Measurements from ENCODE around the gene B4GALNT4.
"Not testable (repeated sequence)": the region's sequence is repeated elsewhere in the genome, so short reads cannot be mapped to it uniquely, and the experiment has no call there.

Gene B4GALNT4

DNA sequence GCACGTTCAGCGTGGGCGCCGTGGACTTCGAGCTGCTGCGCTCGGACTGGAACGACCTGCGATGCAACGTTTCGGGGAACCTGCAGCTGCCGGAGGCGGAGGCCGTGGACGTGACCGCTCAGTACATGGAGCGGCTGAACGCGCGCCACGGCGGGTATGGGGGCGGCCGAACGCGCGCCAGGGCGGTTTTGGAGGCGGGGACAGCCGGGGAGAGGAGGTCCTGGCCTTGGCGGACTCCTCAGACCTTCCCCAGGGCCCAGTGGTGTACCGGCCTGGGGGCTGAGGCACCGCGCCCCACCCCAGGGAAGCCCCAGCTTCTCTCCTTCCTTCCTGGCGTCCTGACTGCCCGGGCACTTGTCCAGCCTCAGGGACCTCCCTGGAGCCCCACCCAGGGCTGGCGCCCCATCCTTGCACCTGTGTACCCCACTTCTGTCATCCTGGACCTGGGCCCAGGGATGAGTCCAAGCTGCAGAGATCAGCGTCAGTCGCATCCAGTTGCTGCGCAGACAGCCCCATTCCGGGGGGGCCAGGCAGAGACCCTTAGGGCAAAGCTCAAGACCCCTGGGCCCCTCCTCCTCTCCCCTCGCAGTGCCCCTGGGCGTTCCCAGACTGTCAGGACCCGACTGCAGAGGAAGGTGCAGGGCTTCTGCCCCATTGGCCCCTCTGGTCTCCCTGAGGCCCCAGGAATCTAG is 8.0 kb downstream of the B4GALNT4 start:
- no peak for DNase-seq

DNA sequence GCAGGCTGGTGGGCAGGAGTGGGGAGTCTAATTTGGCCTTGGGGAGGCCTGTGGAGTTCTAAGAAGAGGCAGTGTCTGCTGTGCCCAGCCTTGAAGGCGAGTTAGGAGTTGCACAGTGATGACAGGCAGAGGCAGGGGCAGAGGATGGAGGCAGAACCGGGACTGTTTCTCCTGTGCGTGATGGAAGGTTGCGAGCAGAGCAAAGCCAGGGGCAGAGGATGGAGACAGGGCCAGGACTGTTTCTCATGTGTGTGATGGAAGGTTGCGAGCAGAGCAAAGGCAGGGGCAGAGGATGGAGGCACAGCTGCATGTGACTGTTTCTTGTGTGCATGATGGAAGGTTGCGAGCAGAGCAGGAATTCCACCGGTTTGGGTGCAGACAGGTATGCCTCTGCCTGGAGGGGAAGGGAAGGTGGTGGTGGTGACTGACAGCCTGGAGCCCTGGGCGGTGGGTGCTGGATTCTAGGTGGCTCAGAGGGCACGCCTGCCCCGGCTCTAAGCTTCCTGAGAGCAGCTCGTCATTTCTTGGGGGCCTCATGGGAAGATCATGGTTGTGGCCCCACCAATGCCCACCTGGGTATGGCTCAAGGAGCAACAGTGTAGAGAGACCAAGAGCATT is 8.7 kb downstream of the B4GALNT4 start:
- DNase-seq, result no peak

DNA sequence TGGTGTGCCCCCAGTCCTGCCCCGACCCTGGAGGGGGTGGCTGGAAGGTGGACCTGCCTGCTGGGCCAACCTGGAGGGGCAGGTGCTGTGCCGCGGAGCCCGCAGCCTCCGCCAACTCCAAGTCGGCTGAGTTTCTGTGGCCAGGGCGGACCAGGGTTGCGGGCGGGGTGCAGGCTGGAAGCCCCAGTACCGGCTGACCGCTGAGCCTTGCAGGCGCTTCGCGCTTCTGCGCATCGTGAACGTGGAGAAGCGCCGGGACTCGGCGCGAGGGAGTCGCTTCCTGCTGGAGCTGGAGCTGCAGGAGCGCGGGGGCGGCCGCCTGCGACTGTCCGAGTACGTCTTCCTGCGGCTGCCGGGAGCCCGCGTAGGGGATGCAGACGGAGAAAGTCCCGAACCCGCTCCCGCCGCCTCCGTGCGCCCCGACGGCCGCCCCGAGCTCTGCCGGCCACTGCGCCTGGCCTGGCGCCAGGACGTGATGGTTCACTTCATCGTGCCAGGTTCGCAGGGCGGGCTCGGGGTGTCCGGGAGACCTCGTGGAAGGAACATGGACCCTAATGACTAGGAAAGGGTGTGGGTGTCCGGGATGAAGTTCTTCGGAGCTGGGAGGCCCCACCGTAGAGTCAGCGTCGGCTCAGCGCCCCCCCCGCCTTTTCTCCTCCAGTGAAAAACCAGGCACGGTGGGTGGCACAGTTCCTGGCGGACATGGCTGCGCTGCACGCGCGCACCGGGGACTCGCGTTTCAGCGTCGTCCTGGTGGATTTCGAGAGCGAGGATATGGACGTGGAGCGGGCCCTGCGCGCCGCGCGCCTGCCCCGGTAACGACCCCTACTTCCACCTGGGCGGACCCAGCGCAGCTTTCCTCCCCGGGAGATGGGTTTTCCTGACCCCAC is 10.2 kb downstream of the B4GALNT4 start:
- DNase-seq, result no peak

DNA sequence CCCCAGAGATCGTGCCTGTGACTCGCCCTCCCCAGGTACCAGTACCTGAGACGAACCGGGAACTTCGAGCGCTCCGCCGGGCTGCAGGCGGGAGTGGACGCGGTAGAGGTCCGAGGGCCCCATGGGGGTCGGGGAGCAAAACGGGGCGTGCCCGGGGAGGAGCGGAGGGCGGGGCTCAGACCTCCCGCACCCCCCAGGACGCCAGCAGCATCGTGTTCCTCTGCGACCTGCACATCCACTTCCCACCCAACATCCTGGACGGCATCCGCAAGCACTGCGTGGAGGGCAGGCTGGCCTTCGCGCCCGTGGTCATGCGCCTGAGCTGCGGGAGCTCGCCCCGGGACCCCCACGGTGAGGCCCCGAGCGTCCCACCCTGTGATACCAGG is 10.8 kb downstream of the B4GALNT4 start:
- no peak for DNase-seq

DNA sequence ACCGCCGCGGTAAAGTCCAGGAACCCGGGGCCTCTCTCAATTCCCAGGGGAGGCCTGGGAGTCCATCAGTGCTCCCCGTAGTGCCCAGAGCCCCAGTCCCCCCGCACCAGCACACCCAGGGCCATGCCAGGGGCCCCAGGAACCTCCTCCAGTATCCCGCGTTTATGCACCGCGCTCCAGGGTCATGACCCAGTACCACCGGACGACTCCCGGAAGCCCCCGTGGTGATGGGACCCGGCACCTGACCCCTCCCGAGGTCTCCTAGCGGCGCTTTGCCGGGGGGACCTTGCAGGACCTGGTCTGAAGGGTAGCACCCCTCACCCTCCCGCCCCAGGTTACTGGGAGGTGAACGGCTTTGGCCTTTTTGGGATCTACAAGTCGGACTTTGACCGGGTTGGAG is 11.2 kb downstream of the B4GALNT4 start:
- DNase-seq, result no peak

DNA sequence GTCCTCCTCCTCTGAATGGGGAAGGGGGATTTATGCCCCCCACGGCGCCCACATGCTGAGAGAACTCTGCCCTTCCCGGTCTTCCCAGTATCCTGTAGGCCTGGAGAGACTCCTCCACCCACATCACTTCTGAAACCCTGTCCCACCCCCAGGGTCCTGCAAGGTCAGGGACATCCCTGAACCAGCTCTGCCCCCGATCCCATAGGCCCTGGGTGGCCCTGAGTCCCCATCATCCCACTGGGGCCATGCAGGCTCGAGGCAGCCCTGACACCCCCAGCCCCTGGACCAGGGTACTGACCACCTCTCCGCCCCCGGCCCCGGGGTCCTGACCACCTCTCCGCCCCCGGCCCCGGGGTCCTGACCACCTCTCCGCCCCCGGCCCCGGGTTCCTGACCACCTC is 11.7 kb downstream of the B4GALNT4 start:
- DNase-seq, result no peak

DNA sequence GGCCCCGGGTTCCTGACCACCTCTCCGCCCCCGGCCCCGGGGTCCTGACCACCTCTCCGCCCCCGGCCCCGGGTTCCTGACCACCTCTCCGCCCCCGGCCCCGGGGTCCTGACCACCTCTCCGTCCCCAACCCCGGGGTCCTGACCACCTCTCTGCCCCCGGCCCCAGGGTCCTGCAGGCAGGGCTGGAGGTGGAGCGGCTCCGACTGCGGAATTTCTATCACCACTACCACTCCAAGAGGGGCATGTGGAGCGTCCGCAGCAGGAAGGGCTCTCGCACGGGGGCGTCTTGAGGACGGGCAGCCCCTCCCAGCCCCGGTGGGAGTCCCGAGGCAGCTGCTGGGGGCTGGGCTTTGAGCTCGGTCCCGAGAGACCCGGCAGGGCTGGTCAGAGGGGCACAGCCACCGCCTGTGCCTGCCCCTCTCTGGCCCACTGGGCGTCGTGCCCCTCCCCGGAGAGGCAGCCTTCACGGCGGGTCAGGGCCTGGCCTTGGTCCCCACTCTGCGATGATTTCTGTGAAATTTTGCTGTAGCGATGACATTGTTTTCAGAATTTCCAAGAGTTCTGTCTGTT is 12.3 kb downstream of the B4GALNT4 start:
- DNase-seq, result no peak

DNA sequence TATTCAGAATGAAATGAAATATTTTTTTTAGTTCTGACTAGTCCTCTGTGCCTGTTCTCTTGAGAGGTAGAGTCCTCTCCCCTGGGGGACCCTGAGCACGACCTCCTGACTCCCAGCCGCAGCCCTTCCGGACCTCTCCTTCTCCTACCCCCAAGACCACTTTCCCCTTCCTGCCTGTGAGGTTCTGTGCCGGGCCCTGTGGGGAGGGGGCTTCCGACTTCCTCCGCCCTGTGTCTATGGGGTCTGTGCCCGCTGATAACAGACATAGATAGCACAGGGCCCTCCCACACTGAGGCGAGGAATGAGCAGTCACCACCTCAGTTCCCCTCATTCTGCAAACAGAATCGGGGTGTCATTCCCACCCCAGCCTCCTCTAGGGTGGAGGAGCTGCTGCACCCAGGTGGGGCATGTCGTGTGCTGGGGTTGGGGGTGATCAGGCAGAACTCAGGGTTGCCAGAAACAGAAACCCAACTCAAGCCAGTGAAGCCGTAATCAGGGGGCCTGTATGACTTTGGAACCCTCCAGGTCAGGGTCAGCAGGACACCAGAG is 12.9 kb downstream of the B4GALNT4 start:
- DNase-seq, result no peak

DNA sequence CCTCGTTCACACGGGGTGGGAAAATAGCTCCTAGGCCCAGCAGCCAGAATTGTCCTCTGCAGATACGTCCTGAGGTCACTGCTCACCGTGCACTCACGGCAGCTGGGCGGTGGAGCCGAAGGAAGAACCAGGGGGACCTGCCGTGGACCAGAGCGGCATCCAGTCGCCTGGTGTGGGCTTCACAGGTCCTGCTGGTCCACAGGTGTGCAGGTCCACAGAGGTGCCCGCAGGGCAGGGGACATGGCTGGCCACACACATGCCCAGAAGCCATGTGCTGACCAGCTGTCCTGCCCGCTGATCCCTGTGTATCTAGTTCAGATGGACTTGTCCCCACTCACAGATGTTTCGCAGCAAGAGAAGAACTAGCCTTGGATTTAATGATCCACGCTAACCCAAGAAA is 14.1 kb downstream of the B4GALNT4 start:
- DNase-seq, result no peak

DNA sequence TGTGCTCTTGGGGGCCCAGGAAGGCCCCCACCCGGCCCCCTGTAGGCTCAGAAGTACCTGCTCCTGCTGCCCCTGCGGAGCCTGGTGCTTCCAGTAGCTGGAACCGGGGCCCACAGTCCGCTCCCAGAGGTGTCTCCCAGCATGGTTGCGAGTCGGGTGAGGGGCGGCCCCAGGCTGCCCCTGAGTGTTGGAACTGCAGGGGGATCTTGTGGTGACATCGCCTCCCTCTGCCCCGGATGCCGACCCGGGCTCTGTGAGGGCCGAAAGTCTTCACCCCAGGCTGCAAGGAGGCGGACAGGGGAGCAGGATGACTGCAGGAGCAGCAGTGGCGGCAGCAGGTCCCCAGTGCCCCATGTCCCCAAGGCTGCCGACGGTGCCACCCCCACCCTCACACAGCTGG is 15.2 kb downstream of the B4GALNT4 start:
- DNase-seq, result no peak

DNA sequence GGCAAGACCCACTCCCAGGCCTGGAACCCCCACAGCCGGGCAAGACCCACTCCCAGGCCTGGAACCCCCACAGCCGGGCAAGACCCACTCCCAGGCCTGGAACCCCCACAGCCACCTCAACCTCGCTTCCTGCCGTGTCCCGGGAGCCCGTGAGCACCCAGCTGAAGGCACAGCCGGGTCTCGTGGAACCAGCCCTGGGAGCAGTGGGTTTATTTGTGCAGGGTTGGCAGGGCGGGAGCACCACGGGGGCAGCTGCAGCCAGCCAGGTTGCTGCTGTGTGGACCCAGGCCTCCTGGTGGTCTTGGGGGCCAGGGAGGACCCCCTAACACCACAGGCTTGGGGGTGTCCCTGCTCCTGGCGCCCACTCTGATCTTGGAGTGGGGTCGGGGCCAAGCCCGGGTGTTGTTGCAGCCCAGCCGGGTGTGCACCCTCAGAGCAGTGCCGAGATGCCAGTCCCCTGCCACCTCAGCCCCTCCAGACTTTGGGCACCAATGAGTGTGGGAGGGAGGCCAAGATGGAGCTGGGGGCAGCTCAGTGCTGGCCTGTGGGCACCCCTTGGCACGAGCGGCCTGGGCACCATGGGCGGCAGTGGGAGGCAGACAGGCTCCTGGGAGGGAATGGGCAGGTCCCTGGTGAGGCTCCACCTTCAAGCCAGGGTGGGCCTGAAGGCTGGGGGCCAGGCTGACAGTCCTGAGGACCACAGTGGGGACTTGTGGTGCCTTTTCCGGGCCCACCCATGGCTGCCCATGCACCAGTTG is 16.5 kb downstream of the B4GALNT4 start:
- DNase-seq, result no peak

DNA sequence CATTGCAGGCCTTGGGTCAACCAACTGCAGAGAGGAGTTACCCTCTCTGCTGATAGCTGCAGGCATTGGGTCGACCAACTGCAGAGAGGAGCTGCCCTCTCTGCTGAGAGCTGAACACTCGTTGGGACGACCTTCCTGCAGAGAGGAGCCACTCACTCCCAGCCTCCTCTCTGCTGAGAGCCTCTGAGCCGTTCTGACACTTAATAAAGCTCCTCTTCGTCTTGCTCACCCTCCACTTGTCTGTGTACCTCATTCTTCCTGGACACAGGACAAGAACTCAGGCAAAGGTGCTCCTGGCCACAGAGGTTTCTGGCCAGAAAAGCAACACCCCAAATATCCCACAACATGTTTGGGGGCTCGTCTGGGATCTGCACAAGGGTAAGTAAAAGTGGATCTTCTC is 17.2 kb downstream of the B4GALNT4 start:
- no peak for DNase-seq

DNA sequence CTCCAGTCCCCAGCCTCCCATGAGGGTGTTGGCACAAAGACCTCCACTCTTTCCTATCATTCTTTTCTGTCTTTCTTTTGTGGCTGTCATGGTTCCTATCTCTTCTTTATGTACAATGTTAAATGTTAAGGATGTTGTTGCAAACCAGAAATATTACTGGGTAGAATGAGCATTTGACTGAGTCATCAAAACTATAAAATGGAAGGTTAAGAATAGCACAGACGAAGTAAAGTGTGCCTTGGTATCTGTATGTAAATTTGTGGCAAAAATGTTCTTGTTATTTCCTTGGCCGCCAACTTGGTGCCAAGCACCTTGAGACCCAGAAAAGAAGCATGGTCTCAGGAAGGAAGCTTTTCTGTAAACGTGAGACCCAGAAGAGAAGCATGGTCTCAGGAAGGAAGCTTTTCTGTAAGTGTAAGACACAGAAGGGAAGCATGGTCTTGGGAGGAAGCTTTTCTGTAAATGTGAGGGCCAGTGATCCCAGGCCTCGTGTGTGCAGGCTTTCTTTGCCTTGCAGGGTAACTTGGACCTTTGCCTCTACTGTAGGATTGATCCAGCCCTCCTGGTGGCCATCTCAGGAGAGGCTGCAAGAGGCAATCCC is 18.0 kb downstream of the B4GALNT4 start:
- no peak for DNase-seq

DNA sequence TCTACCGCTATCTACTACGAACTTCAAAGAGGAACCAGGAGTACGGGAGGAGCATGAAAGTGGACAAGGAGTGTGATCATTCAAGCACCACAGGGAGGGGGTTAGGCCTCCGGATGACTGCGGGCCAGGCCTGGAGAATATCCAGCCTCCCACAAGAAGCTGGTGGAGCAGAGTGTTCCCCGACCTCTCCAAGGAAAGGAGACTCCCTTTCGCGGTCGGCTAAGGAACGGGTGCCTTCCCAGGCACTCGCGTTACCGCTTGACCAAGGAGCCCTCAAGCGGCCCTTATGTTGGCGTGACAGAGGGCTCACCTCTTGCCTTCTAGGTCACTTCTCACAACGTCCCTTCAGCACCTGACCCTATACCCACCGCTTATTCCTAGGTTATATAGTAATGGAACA is 20.1 kb downstream of the B4GALNT4 start:
- DNase-seq, result not testable (repeated sequence)

DNA sequence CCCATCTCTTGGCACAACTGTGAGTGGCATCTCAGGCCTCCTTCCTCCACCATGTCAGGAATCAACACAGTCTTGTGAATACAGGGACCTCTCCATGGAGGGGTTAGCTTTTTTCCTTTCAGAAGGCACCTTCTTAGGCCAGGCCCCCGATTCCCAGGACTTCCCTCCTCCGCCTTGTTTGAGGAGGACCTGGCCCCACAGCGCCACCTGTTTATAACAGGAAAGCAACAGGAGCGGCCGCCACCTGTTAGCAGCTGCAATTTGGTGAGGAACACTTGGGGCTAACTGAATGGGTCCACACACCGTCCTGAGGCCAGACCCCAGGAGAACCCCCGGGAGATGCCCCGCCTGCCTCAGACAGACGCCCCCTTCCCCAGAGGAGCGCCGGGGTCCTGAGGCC is 20.9 kb downstream of the B4GALNT4 start:
- no peak for DNase-seq

DNA sequence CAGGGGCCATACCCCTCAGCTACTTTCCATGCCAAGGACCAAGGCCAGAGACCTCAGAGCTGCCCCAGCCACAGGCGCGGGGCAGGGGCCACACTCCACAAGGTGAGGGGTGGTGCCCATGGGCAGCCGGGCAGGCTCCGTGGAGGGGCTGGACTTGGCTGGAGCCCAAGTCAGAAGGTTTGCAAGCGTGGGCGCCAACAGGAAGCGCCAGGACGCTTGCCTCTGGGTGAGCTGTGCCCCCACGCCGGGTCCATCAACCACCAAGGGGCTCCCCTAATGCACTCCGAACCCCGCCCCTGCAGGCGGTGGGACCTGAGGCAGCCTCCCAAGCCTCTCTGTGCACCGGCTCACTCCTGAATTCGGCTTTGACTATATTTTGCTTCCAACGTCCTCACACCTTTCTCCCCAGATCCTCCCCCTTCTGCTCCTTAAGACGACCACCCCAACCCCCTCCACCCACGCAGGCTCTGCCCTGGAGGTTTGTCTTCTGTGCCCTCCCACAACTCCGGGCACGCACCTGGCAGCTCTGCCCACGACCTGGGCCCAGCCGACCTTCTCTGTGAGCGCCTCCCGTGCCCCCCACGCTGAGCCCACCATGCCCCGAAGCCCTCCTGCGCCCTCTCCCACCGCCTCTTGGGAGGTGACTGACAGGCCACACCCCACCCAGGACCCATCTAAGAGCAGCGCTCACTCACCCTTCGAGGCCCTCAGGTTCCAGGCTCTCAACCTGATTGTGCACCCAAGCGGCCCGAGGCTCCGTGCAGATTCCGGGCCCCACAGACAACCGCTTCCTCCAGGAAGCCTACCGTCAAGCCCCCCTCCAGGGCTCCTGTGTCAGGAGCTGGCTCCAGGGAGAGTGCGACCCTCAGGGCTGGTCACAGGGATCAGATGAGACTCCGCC is 22.1 kb downstream of the B4GALNT4 start:
- DNase-seq, result no peak

DNA sequence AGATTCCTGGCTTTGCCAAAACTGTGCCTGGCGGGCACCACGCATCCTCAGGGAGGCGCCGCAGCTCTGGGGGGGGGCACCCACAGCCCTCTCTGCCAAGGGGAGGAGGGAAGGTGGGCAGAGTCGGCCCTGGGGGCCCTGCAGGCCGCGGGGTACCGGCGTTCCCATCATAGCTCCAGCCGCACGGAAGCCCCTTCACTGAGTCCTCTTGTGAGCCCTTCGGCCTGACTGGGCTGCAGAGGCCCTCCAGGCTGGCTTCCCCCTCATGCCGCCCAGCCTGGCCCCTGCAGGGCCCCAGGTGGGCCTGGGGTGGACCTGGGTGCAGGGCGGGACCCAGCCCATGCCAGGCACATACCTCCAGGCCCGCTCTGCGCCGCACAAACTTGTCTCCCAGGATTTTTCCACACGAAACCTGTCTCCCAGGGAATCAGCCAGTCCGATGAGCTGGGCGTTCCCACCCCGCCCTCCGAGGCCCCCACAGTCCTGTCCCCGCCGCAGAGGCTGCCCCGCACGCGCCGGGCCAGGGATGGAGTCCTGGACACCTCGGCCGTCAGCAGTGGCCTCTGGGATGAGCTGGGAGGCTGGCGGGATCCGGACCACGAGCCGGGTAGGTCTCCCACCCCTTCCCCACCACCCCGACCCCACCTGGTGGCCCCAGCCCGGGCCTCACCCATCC is 22.9 kb downstream of the B4GALNT4 start:
- no peak for DNase-seq

DNA sequence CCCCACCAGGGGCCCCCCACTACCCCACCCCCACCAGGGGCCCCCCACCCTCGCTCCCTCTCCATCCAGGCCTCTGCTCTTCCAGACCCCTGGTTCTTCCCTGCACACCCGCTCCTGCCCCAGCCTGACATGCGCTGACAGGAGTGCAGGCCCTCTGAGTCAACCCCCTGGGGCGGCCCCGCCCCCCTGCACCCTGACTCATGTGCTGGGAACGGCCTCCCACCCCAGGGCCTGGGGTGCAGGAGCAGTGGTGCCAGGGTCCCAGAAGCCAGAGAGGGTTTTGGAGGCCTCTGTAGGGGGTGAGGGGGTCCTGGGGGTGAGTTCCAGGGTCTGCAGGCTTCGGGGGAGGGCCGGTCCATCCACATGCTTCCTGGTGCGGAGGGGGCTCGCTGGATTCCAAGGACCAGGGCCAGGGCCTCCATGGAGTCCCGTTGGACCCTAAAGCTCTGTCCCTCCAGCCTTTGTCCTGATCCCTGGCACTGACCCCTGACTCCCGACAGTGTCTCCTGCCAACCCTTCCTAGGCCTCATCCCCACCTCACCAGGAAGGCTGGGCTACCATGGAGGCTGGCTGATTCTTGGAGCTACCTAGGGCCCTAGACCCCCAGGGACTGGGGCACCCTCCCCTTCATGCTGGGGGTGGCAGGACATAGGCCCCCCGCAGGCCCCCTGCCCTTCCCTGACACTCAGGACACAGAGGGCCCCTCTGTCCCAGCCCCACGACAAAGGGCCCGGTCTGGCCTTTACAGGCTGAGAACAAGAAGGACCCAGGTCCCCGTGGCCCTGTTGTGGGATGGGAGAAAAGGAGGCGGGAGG is 24.1 kb downstream of the B4GALNT4 start:
- no peak for DNase-seq

DNA sequence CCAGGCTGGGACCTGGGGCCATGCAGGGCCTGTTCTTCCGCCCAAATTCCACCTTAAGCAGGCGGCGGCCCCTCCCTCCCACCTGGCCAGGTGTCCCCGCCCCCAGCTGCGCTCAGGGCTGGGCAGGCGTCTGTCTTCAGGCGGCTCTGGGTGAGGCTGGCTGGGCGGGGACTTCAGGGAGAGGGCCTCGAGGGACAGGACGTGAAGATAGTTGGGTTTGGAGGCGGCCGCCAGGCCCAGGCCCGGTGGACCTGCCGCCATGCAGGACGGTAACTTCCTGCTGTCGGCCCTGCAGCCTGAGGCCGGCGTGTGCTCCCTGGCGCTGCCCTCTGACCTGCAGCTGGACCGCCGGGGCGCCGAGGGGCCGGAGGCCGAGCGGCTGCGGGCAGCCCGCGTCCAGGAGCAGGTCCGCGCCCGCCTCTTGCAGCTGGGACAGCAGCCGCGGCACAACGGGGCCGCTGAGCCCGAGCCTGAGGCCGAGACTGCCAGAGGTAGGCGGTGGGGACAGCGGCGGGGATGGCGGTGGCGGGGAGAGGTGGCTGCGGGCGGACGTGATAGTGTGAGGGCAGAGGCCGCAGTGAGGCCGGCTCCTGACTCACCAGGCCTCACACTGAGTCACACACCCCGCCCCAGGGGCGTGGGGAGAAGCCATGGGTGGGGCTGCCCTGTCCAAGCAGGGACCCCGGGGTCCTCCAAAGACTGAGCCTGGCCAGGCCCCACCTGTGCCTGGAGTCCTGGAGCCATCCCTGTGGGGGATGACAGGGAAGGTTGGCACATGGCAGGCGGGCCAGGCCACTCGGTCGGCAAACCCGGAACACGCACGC is 24.9 kb downstream of the B4GALNT4 start, which contains the start of gene PKP3:
Gene PKP3 (plus strand): TSS at position 176 of the 824 bp plus-strand sequence. CDS start 84 bp downstream, at position 260.
- no peak for DNase-seq

All from stimulated activated CD4-positive, alpha-beta T cell treated with anti-CD3 and anti-CD28 coated beads, Interleukin-1b, Interleukin-23, amount 100 ng/mL, for 48 hours (primary cell).